ENCODE data around the gene PALS1.

DNA sequence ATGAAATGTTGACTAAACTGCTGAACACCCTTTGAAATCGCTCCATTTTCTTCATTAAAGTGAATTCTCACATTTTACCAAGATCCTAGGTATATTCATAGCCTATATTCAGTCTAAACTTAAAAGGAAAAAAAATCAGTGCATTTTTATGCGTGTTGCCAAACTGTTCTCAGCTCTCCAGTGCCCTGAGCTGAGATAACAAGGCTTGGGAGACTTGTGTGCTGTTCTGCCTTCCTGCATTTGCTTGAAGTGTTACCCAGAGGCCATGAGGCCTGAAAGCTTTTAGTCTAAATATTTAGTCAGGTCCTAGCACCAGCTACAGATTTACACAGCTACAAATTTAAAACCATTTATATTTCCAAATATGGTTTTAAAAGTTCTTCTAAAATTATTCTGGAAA lies 8.6 kb upstream of the PALS1 start:
- TF ChIP-seq GLIS2 (tag by site-specific recombination; IDR thresholded peaks at IDR 0.05) (no peak), CTCF (tag by site-specific recombination; IDR thresholded peaks at IDR 0.05) (no peak), ZNF311 (tag by site-specific recombination; IDR thresholded peaks at IDR 0.05; ENCODE audit: borderline replicate concordance) (no peak)
